Measurements from ENCODE around the gene SDHAF2.

SDHAF2 gene

GRCh38 chr11:61439615-61440014 lies 9.7 kb downstream of the SDHAF2 start:
- Histone ChIP-seq H2AFZ (no peak overlapping the region), H3K27ac (no peak overlapping the region), H3K4me1 (peaks cover 11% of the 10 kb centered on the region), H3K79me2 (peaks cover 17% of the 10 kb centered on the region), H3K4me3 (ENCODE audit: low read depth, low read length) (no peak overlapping the region), H3K27me3 (ENCODE audit: control insufficient read depth, insufficient read depth, low read length) (no peaks in the 10 kb centered on the region), H3K9ac (no peak overlapping the region), H3K4me2 (ENCODE audit: low read length) (no peak overlapping the region), H3K9me3 (ENCODE audit: control insufficient read depth, low read length) (no peaks in the 10 kb centered on the region), H3K36me3 (ENCODE audit: control insufficient read depth, insufficient read depth, low read length) (no peaks in the 10 kb centered on the region)
- TF ChIP-seq CTCF (IDR thresholded peaks at IDR 0.05): no peak

- TF ChIP-seq CTCF (IDR thresholded peaks at IDR 0.05): no peak
- H3K4me3 ChIP-seq (ENCODE audit: low read depth, low read length): no peak overlapping the region
- no peaks in the 10 kb centered on the region for H3K4me1 ChIP-seq
- H3K36me3 ChIP-seq (ENCODE audit: control insufficient read depth, insufficient read depth, low read length): no peaks in the 10 kb centered on the region
- no peaks in the 10 kb centered on the region for H3K27me3 ChIP-seq (ENCODE audit: control insufficient read depth, insufficient read depth, low read length)
- H3K27ac ChIP-seq: no peak overlapping the region
- peaks cover 12% of the 10 kb centered on the region for H3K79me2 ChIP-seq
- H3K9me3 ChIP-seq (ENCODE audit: control insufficient read depth, low read length): no peaks in the 10 kb centered on the region
- H3K9ac ChIP-seq: no peak overlapping the region
- H2AFZ ChIP-seq: no peak overlapping the region
- H3K4me2 ChIP-seq (ENCODE audit: low read length): no peak overlapping the region
Observed at GRCh38 chr11:61442616-61443015, 12.7 kb downstream of the SDHAF2 start.

- Histone ChIP-seq H3K9me3 (ENCODE audit: control insufficient read depth, low read length) (no peaks in the 10 kb centered on the region), H3K4me2 (ENCODE audit: low read length) (no peak overlapping the region), H2AFZ (no peak overlapping the region), H3K9ac (no peak overlapping the region), H3K4me1 (no peaks in the 10 kb centered on the region), H3K36me3 (ENCODE audit: control insufficient read depth, insufficient read depth, low read length) (no peaks in the 10 kb centered on the region), H3K27ac (no peak overlapping the region), H3K4me3 (ENCODE audit: low read depth, low read length) (no peak overlapping the region), H3K79me2 (peaks cover 6% of the 10 kb centered on the region), H3K27me3 (ENCODE audit: control insufficient read depth, insufficient read depth, low read length) (no peaks in the 10 kb centered on the region)
- no peak for TF ChIP-seq CTCF (IDR thresholded peaks at IDR 0.05)
Observed at GRCh38 chr11:61445516-61445915, 15.6 kb downstream of the SDHAF2 start.

GRCh38 chr11:61446211-61446651 lies 16.3 kb downstream of the SDHAF2 start:
- Histone ChIP-seq H3K27me3 (ENCODE audit: control insufficient read depth, insufficient read depth, low read length) (no peaks in the 10 kb centered on the region), H3K4me2 (ENCODE audit: low read length) (no peak overlapping the region), H3K36me3 (ENCODE audit: control insufficient read depth, insufficient read depth, low read length) (no peaks in the 10 kb centered on the region), H2AFZ (no peak overlapping the region), H3K79me2 (peaks cover 6% of the 10 kb centered on the region), H3K4me1 (no peaks in the 10 kb centered on the region), H3K9ac (no peak overlapping the region), H3K9me3 (ENCODE audit: control insufficient read depth, low read length) (no peaks in the 10 kb centered on the region), H3K4me3 (ENCODE audit: low read depth, low read length) (no peak overlapping the region), H3K27ac (no peak overlapping the region)
- TF ChIP-seq CTCF (IDR thresholded peaks at IDR 0.05): peak; percentile 69
